Uterus (tissue), 4 donors: ENCODE measurements around the gene MMP13. TPM values are rescaled to one million over a fixed set of nuclear protein-coding genes. Genes with fewer than 3 reads are reported as not detected.
"Not testable (repeated sequence)": the region's sequence is repeated elsewhere in the genome, so short reads cannot be mapped to it uniquely, and the experiment has no call there.

ENCODE experiments used
- DNase-seq, 2 donors: peaks; one replicate each; pipeline ENCODE4 v3.0.0-alpha.2; 2019 to 2020
- H3K27ac ChIP-seq, 2 donors: fragments of 200-600 bp; sonication (generic); 1 replicate in 1 of 2; 2 replicates in 1 of 2; pipeline ENCODE4 v1.5.1; 2016 to 2018
- H3K27me3 ChIP-seq, 2 donors: fragments of 200-600 bp; sonication (generic); one replicate each; pipeline ENCODE4 v1.5.1; 2018 to 2019; ENCODE audit warnings: control low read depth in 1 of 2
- H3K36me3 ChIP-seq, 2 donors: fragments of 200-600 bp; sonication (generic); one replicate each; pipeline ENCODE4 v1.5.1; 2019; ENCODE audit warnings: control low read depth in 1 of 2
- H3K4me1 ChIP-seq, 2 donors: fragments of 200-600 bp; sonication (generic); one replicate each; pipeline ENCODE4 v1.5.1; 2018 to 2019; ENCODE audit warnings: control low read depth in 1 of 2
- H3K4me3 ChIP-seq, 2 donors: fragments of 200-600 bp; sonication (generic); 1 replicate in 1 of 2; 2 replicates in 1 of 2; pipeline ENCODE4 v1.5.1; 2018 to 2019; ENCODE audit warnings: mild to moderate bottlenecking in 1 of 2
- H3K9me3 ChIP-seq, 2 donors: fragments of 200-600 bp; sonication (generic); one replicate each; pipeline ENCODE4 v1.5.1; 2019; ENCODE audit warnings: control low read depth in 1 of 2
- POLR2A ChIP-seq, 2 donors: fragments of 450-650 bp; IDR thresholded peaks; one replicate each; pipeline ENCODE4 v1.6.1; 2016; ENCODE audit warnings: antibody characterized with exemption in 2 of 2, mild to moderate bottlenecking in 1 of 2, moderate library complexity in 1 of 2
- intact Hi-C: fragments of 100-400 bp; cut with DNase I; formaldehyde crosslinking; loops from one replicate; pipeline ENCODE4 v1.15.1; 2023; ENCODE audit warnings: low total_unique reads
- total RNA-seq, 4 donors: library from RNA; depleted of rRNA in 3 of 4; stranded (reverse); fragments of >200 nt in 3 of 4; gene quantifications; one replicate each; pipeline versions ENCODE4 v1.1.0 to v1.2.4, GENCODE V29; 2014 to 2023
- TF ChIP-seq, protein P1 (sequence below), 4 experiments: fragments of 200-600 bp in 2 of 4; fragments of 450-650 bp in 2 of 4; sonication (generic) in 2 of 4; IDR thresholded peaks; one replicate each; pipeline ENCODE4 v1.5.1; 2016 to 2019; ENCODE audit warnings: antibody characterized with exemption in 4 of 4, mild to moderate bottlenecking in 2 of 4, moderate library complexity in 1 of 4
- donor health status: DM: yes; HTN: yes; CAD: no.

Gene MMP13
- total RNA-seq, 4 donors from 2014 or later = not detected

- Histone ChIP-seq H3K9me3 (no peaks in the 10 kb centered on the region), H3K36me3 (no peaks in the 10 kb centered on the region), H3K27me3 (no peaks in the 10 kb centered on the region), H3K27ac (no peak overlapping the region), H3K4me1 (no peaks in the 10 kb centered on the region), H3K4me3 (no peak overlapping the region)
- TF ChIP-seq, protein P1, sequence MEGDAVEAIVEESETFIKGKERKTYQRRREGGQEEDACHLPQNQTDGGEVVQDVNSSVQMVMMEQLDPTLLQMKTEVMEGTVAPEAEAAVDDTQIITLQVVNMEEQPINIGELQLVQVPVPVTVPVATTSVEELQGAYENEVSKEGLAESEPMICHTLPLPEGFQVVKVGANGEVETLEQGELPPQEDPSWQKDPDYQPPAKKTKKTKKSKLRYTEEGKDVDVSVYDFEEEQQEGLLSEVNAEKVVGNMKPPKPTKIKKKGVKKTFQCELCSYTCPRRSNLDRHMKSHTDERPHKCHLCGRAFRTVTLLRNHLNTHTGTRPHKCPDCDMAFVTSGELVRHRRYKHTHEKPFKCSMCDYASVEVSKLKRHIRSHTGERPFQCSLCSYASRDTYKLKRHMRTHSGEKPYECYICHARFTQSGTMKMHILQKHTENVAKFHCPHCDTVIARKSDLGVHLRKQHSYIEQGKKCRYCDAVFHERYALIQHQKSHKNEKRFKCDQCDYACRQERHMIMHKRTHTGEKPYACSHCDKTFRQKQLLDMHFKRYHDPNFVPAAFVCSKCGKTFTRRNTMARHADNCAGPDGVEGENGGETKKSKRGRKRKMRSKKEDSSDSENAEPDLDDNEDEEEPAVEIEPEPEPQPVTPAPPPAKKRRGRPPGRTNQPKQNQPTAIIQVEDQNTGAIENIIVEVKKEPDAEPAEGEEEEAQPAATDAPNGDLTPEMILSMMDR (IDR thresholded peaks at IDR 0.05) = peak; percentile 11 to 37 (median 25)
- TF ChIP-seq POLR2A (IDR thresholded peaks at IDR 0.05) = no peak
- peak in 1 of 2 donors; percentile 14 for DNase-seq
- intact Hi-C loops = no loop called here
These were observed 41.1 kb downstream of the MMP13 start for GRCh38 chr11:102914238-102915043.

DNA sequence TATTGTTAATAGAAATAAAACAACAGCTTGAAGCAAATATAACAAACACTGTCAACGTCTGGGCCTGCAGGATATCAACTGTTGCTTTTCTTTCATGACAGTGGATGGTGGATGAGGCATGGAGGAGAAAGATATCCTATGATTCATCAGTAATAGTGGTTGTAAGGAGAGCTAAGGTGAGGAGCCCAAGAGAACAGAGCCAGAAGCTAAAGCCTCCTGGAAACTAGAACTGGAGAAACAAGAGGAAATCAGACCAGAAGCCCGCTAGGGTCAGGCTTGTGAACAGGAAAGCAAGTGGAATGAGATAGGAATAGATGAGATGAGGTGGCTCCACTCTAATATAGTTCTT, 43.1 kb downstream of the MMP13 start:
- no peaks in the 10 kb centered on the region for H3K36me3 ChIP-seq
- no peaks in the 10 kb centered on the region for H3K9me3 ChIP-seq
- H3K4me1 ChIP-seq = no peaks in the 10 kb centered on the region
- TF ChIP-seq, protein P1 (IDR thresholded peaks at IDR 0.05) = no peak
- no peak for TF ChIP-seq POLR2A (IDR thresholded peaks at IDR 0.05)
- no peaks in the 10 kb centered on the region for H3K27me3 ChIP-seq
- DNase-seq = no peak
- no peak overlapping the region for H3K27ac ChIP-seq
- no peak overlapping the region for H3K4me3 ChIP-seq
- intact Hi-C loops = no loop called here

DNA sequence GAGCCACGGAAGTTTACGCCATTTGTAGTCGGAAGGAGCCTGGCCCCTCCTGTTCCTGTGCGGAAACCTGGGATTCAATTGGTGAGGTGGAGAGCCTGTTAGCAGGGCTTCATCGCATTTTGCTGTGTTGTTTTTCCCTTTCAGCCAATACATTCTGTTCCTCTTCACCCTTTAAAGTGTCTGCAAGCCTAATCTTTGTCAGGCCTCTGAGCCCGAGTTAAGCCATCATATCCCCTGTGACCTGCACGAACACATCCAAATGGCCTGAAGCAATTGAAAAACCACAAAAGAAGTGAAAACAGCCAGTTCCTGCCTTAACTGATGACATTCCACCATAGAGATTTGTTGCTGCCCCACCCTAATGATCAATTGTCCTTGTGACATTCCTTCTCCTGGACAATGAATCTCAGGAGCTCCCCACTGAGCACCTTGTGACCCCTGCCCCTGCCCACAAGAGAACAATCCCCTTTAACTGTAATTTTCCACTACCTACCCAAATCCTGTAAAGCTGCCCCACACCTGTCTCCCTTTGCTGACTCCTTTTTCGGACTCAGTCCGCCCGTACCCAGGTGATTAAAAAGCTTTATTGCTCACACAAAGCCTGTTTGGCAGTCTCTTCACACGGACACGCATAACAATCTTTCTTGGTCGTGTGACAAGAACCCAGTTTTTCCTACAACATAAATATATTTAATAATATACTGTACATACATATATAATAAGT, 43.6 kb downstream of the MMP13 start:
- H3K27me3 ChIP-seq = no peaks in the 10 kb centered on the region
- H3K4me3 ChIP-seq = no peak overlapping the region
- no peak overlapping the region for H3K27ac ChIP-seq
- no peak for DNase-seq
- intact Hi-C loops = no loop called here
- H3K9me3 ChIP-seq = no peaks in the 10 kb centered on the region
- no peaks in the 10 kb centered on the region for H3K36me3 ChIP-seq
- H3K4me1 ChIP-seq = no peaks in the 10 kb centered on the region
- no peak for TF ChIP-seq POLR2A (IDR thresholded peaks at IDR 0.05)
- TF ChIP-seq, protein P1 (IDR thresholded peaks at IDR 0.05) = no peak

GRCh38 chr11:102905848-102906247, 49.7 kb downstream of the MMP13 start:
- H3K9me3 ChIP-seq, DNase-seq, H3K4me1 ChIP-seq, intact Hi-C loops, H3K27ac ChIP-seq, H3K4me3 ChIP-seq, H3K27me3 ChIP-seq, H3K36me3 ChIP-seq: not testable (repeated sequence)

- H3K27me3 ChIP-seq, H3K4me3 ChIP-seq, DNase-seq, H3K36me3 ChIP-seq, H3K4me1 ChIP-seq, H3K27ac ChIP-seq, intact Hi-C loops, H3K9me3 ChIP-seq: not testable (repeated sequence)
These were observed 51.6 kb downstream of the MMP13 start for GRCh38 chr11:102903895-102904294.

GRCh38 chr11:102900346-102900745, 55.2 kb downstream of the MMP13 start:
- intact Hi-C loops = no loop called here
- TF ChIP-seq, protein P1 (IDR thresholded peaks at IDR 0.05) = no peak
- no peak for TF ChIP-seq POLR2A (IDR thresholded peaks at IDR 0.05)

More at GRCh38 chr11:102900346-102900745, 55.2 kb downstream of the MMP13 start:
- DNase-seq = no peak
- H3K9me3 ChIP-seq = no peaks in the 10 kb centered on the region
- H3K4me1 ChIP-seq = no peaks in the 10 kb centered on the region
- H3K27me3 ChIP-seq = no peaks in the 10 kb centered on the region
- no peak overlapping the region for H3K4me3 ChIP-seq
- no peaks in the 10 kb centered on the region for H3K36me3 ChIP-seq
- no peak overlapping the region for H3K27ac ChIP-seq
